NCI-H1092 treated with DMSO at 0.1 percent for 48 hours (cell line): ENCODE measurements around the gene DOC2A.

Experiments used
- DNase-seq: peaks from one replicate; lab custom pipeline; 2025; lab: John Stamatoyannopoulos, UW

DOC2A gene

DNA sequence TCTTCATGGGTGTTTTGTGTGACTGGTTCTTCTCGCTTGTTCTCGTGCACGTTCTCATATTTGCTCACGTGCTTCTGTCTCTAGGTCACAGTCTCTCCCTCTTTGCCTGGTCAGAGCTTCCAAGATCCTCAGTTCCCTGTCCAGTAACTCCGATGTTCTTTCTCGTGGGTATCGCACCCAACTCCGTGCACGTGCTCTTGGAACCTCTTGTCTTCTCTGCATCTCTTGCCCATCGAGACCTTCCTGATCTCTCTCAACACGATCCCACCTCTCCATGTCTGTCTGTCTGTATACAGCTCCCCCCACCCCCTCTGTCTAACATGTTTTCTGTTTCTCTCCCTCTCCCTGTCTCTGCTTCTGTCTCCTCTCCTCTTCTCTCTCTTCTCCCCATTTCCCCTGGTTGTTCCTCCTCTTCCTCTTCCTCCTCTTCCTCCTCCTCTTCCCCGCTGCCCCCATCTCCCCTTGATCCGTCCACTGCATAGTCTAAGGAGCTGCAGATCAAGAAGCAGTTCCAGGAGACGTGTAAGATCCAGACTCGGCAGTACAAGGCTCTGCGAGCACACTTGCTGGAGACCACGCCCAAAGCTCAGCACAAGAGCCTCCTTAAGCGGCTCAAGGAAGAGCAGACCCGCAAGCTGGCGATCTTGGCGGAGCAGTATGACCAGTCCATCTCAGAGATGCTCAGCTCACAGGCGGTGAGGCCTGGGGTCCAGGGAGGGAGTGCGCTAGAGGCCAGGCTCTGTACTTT, 21.5 kb downstream of the DOC2A start:
- no peak for DNase-seq

- no peak for DNase-seq
Observed at GRCh38 chr16:29988346-29989075, 22.3 kb downstream of the DOC2A start.

DNA sequence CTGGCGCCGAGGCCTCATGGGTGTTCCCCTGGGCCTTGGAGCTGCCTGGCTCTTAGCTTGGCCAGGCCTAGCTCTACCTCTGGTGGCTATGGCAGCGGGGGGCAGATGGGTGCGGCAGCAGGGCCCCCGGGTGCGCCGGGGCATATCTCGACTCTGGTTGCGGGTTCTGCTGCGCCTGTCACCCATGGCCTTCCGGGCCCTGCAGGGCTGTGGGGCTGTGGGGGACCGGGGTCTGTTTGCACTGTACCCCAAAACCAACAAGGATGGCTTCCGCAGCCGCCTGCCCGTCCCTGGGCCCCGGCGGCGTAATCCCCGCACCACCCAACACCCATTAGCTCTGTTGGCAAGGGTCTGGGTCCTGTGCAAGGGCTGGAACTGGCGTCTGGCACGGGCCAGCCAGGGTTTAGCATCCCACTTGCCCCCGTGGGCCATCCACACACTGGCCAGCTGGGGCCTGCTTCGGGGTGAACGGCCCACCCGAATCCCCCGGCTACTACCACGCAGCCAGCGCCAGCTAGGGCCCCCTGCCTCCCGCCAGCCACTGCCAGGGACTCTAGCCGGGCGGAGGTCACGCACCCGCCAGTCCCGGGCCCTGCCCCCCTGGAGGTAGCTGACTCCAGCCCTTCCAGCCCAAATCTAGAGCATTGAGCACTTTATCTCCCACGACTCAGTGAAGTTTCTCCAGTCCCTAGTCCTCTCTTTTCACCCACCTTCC, 23.3 kb downstream of the DOC2A start:
- DNase-seq, result no peak

DNA sequence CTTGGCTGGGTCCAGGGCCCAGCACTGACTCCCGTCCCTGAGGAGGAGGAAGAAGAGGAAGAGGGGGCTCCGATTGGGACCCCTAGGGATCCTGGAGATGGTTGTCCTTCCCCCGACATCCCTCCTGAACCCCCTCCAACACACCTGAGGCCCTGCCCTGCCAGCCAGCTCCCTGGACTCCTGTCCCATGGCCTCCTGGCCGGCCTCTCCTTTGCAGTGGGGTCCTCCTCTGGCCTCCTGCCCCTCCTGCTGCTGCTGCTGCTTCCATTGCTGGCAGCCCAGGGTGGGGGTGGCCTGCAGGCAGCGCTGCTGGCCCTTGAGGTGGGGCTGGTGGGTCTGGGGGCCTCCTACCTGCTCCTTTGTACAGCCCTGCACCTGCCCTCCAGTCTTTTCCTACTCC, 23.9 kb downstream of the DOC2A start:
- DNase-seq, result no peak

DNA sequence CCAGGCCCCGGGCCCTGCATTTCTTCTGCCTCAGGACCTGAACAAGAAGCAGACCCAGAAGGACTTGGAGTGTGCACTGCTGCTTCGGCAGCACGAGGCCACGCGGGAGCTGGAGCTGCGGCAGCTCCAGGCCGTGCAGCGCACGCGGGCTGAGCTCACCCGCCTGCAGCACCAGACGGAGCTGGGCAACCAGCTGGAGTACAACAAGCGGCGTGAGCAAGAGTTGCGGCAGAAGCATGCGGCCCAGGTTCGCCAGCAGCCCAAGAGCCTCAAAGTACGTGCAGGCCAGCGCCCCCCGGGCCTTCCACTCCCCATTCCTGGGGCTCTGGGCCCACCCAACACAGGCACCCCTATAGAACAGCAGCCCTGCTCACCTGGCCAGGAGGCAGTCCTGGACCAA, 24.6 kb downstream of the DOC2A start:
- DNase-seq, result no peak

DNA sequence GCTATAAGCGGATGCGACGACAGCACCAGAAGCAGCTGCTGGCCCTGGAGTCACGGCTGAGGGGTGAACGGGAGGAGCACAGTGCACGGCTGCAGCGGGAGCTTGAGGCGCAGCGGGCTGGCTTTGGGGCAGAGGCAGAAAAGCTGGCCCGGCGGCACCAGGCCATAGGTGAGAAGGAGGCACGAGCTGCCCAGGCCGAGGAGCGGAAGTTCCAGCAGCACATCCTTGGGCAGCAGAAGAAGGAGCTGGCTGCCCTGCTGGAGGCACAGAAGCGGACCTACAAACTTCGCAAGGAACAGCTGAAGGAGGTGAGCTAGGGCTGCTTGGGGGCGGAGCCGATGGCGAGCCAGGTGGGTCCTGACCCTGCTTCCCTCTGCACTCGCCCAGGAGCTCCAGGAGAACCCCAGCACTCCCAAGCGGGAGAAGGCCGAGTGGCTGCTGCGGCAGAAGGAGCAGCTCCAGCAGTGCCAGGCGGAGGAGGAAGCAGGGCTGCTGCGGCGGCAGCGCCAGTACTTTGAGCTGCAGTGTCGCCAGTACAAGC, 25.5 kb downstream of the DOC2A start:
- no peak for DNase-seq

DNA sequence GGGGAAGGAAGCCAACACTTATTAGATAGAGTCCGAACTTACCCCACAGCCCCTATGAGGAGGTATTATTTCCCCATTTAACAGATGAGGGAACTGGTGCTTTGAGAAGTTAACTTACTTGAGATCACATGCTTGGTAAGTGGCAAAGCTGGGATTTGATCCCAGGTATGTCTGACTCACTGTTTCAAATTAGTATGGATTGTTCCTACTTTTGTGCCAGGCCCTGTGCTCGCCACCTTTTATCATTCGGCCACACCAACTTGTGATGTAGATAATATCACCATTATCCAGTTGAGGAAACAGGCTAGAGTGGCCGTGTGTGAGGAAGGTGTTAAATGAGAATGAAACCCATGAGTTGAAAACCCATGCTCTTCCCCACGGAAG, 26.1 kb downstream of the DOC2A start:
- DNase-seq, result no peak

GRCh38 chr16:29984137-29984763, 26.6 kb downstream of the DOC2A start:
- no peak for DNase-seq

DNA sequence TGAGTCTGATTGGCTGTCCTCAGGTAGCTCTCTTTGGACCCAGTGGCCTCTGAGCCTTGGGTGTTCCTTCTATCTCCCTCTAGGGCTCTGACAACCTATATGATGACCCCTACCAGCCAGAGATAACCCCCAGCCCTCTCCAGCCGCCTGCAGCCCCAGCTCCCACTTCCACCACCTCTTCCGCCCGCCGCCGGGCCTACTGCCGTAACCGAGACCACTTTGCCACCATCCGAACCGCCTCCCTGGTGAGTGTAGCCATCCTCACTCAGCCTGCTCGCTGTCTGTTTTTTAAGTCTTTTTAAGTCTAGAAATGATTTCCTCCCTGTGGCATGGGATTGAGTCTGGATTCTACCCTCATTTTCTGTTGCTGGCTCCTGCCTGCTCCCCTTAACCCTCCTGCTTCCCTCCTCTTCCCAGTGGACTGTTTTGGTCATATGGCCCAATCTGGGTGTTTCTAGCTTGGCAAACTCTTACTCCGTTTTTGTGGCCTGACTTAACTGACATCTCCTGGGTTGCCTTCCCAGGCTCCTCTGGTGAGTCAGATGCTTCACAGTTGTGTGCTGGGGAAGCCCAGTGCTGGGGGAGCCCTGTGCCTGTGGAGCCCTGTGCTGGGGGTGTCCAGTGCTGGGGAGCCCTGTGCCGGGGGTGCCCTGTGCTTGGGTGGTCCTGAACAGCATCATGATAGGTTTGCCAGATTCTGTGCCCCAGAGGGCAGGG, 27.2 kb downstream of the DOC2A start:
- no peak for DNase-seq

- no peak for DNase-seq
Observed at GRCh38 chr16:29982560-29983419, 28.0 kb downstream of the DOC2A start.

DNA sequence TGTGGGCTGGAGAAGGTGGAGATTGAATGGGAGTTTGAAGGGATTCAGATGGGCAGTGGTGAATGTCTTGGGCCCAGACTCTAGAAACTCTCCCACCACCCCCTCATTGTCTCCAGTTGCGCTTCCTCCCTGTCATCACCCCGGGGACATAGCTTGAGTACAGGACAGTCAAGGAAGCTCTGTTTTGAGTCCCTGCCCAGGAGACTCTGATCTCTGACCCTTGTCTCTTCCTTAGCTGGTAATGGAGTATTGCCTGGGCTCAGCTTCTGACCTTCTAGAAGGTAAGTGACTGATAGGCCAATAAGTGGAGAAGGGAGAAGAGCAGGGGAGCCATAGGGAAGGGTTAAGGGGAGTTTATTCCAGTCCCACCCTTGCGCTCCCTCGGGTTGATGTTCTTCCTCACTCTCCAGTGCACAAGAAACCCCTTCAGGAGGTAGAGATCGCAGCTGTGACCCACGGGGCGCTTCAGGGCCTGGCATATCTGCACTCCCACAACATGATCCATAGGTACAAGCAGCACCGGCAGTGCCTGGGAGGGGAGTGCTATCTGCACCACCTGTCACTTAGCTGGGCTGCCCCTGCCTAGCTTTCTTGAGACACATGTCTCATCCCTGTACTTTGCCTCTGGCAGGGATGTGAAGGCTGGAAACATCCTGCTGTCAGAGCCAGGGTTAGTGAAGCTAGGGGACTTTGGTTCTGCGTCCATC, 32.1 kb downstream of the DOC2A start:
- DNase-seq, result no peak

- DNase-seq, result no peak
Observed at GRCh38 chr16:29978081-29978480, 32.7 kb downstream of the DOC2A start.

GRCh38 chr16:29977063-29977825, 33.6 kb downstream of the DOC2A start:
- DNase-seq, result no peak

DNA sequence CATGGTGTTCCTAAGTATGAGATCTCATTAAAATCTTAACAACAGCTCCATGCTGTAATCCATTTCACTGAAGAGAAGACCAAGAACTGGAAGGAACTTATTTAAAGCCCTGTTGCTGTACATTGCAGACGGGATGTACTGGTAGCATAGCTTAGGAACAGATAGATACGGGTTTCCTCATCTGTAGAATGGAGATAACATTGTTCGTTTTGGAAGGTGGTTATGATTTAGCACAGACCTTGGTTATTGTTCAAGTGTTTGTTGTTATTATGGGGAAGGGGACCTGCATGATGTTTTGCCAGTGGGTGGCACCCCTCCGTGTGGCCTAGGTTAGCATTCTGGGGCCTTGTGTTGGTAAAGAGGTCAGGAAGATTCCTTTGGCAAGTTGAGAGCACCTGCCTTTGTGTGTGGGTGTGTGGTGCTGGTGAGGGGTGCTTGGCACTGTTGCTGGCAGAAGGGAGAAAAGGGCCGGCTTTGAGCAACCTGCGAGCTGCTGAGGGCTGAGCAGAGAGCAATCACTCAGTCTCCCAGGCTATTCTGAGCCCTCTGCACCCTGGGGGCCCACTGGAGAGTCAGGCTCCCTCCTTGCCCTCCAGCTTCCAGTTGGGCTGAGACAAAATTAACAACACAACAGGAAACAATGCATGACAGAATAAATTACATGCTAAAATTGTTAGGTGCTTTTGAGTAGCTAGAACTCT, 34.9 kb downstream of the DOC2A start:
- no peak for DNase-seq

DNA sequence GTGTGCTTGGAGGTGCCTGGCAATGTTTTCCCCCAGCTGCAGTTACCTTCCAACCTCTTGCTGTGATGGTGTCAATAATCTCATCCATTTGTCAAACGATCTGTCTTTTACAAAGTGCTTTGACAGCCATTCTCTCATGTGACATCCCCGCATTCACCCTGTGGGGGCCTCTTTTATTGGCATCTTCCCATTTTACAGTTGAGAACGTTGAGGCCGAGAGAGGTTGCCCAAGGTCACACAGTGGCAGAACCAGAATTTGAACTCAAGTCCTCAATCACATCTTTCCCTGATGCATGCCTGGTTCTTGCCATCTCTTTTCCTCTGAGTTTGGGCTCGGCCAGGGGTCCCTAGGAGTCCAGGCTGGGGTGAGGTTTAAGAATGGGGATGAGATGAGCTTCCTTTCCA, 35.7 kb downstream of the DOC2A start:
- no peak for DNase-seq

DNA sequence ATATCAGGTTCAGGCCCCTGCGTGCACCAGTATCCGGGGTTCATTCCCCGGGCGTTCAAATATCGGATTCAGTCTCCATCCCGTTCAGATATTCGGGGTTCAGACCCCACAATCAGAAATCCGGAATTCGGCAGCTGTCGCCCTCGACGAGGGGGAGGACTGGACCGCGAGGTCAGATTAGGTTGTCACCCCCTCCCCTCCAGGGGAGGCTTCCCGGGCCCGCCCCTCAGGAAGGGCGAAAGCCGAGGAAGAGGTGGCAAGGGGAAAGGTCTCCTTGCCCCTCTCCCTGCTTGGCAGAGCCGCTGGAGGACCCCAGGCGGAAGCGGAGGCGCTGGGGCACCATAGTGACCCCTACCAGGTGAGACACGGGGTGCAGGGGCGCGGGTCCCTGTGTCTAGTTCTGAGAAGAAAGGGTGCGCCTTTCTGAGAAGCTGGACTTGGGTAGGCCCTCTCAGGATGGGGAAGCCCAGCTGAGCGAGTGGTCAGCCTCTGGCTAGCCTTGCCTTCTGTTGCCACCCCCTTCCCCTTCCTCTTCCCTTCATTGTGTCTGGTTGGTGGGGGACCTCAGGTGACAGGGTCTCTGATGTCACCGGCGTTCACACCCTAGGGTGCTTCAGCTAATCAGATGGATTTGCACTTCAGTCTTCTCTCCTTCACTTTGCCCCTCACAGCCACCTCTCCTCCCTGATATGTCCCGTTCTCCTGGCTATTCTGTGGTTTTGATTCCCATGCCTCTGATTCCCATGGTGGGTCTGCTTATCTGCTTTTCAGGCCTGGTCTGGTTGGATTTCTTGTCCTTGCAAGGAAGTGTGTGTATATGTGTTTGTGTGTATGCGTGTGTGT, 36.3 kb downstream of the DOC2A start:
- no peak for DNase-seq

- peak; percentile 98 for DNase-seq
Observed at GRCh38 chr16:29973384-29974246, 37.2 kb downstream of the DOC2A start, which contains the start of gene TAOK2. Gene TAOK2, plus strand, starts transcription at chr16:29973868. Its CDS starts 3,905 bp downstream, at chr16:29977773.
